Measurements from ENCODE around the gene BDNF. TPM values are rescaled to one million over a fixed set of nuclear protein-coding genes. Genes with fewer than 3 reads are reported as not detected.

The BDNF gene
- total RNA-seq, 1 experiment from 2014 or later, result 0.36 TPM

DNA sequence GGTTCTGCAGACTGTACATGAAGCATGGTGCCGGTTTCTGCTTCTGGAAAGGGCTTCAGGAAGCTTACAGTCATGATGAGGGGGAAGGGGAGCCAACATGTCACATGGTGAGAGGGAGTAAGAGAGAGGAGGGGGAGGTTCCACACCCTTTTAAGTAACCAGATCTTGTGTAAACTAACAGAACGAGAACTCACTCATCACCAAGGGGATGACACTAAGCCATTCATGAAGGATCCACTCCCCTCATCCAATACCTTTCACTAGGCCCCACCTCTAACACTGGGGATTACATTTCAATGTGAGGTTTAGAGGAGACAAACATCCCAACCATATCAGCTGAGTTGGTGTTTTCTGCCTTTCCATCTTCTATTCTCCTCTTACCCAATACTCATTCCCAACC lies 83.5 kb downstream of the BDNF start:
- Histone ChIP-seq H3K27ac (ENCODE audit: low read length) (no peak overlapping the region), H3K4me3 (ENCODE audit: low read depth in 2 of 2, low read length in 2 of 2) (no peak overlapping the region), H3K9me3 (ENCODE audit: control insufficient read depth, insufficient read depth, low read depth, low read length) (no peaks in the 10 kb centered on the region), H3K36me3 (ENCODE audit: control insufficient read depth, insufficient read depth, low read length) (no peaks in the 10 kb centered on the region), H3K4me1 (ENCODE audit: control insufficient read depth, insufficient read depth, low read length) (no peaks in the 10 kb centered on the region), H3K27me3 (ENCODE audit: control insufficient read depth, insufficient read depth, low read length) (no peaks in the 10 kb centered on the region)
- no peak for TF ChIP-seq TCF7L2 (IDR thresholded peaks at IDR 0.05; ENCODE audit: low read depth, low read length)
- TF ChIP-seq, protein P1, sequence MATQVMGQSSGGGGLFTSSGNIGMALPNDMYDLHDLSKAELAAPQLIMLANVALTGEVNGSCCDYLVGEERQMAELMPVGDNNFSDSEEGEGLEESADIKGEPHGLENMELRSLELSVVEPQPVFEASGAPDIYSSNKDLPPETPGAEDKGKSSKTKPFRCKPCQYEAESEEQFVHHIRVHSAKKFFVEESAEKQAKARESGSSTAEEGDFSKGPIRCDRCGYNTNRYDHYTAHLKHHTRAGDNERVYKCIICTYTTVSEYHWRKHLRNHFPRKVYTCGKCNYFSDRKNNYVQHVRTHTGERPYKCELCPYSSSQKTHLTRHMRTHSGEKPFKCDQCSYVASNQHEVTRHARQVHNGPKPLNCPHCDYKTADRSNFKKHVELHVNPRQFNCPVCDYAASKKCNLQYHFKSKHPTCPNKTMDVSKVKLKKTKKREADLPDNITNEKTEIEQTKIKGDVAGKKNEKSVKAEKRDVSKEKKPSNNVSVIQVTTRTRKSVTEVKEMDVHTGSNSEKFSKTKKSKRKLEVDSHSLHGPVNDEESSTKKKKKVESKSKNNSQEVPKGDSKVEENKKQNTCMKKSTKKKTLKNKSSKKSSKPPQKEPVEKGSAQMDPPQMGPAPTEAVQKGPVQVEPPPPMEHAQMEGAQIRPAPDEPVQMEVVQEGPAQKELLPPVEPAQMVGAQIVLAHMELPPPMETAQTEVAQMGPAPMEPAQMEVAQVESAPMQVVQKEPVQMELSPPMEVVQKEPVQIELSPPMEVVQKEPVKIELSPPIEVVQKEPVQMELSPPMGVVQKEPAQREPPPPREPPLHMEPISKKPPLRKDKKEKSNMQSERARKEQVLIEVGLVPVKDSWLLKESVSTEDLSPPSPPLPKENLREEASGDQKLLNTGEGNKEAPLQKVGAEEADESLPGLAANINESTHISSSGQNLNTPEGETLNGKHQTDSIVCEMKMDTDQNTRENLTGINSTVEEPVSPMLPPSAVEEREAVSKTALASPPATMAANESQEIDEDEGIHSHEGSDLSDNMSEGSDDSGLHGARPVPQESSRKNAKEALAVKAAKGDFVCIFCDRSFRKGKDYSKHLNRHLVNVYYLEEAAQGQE (IDR thresholded peaks at IDR 0.05; ENCODE audit: insufficient read depth in 1 of 2, low read depth in 2 of 2, low read length in 1 of 2), result no peak
- ATAC-seq (no peak), DNase-seq (ENCODE audit: low read depth, low spot score) (no peak)
- in situ Hi-C loops (cut with HindIII; ENCODE audit: low pct_unique_long_range_greater_than_20kb, low sequenced_read_pairs), result no loop called here
- ChIA-PET POLR2A (no interaction called here), CTCF (no interaction called here)
- BruUV-seq (replicated peaks), result no TSS peak
- intact Hi-C loops (cut with micrococcal nuclease; ENCODE audit: unreplicated experiment), result no loop called here

DNA sequence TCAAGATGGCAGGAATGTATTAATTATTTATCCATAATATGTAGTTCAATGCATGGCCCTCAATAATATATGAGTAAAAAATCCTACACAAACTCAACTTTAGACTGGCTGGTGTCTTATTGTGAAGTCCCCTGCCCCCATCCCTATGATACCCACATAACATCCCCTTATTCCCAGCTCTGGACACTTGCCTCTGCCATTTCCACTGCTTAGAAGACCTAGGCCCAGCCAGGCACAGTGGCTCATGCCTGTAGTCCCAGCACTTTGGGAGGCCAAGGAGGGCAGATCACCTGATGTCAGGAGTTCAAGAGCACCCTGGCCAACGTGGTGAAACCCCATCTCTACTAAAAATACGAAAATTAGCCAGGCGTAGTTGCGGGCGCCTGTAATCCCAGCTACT lies 84.4 kb downstream of the BDNF start:
- H3K4me1 ChIP-seq (ENCODE audit: control insufficient read depth, insufficient read depth, low read length), result no peaks in the 10 kb centered on the region
- peaks cover 2% of the 10 kb centered on the region; the same call in 1 of the 2 replicates for H3K27me3 ChIP-seq (ENCODE audit: control insufficient read depth, insufficient read depth, low read length)
- no peaks in the 10 kb centered on the region for H3K9me3 ChIP-seq (ENCODE audit: control insufficient read depth, insufficient read depth, low read depth, low read length)
- no peak overlapping the region for H3K4me3 ChIP-seq (ENCODE audit: low read depth in 2 of 2, low read length in 2 of 2)
- TF ChIP-seq SIN3A (IDR thresholded peaks at IDR 0.05; ENCODE audit: borderline replicate concordance, insufficient read depth, low read depth, low read length) (no peak), TCF7L2 (IDR thresholded peaks at IDR 0.05; ENCODE audit: low read depth, low read length) (no peak), POLR2AphosphoS5 (IDR thresholded peaks at IDR 0.05; ENCODE audit: low read depth, low read length) (no peak)
- TF ChIP-seq, protein P1 (IDR thresholded peaks at IDR 0.05; ENCODE audit: insufficient read depth in 1 of 2, low read depth in 2 of 2, low read length in 1 of 2), result no peak
- TF ChIP-seq, protein P2, sequence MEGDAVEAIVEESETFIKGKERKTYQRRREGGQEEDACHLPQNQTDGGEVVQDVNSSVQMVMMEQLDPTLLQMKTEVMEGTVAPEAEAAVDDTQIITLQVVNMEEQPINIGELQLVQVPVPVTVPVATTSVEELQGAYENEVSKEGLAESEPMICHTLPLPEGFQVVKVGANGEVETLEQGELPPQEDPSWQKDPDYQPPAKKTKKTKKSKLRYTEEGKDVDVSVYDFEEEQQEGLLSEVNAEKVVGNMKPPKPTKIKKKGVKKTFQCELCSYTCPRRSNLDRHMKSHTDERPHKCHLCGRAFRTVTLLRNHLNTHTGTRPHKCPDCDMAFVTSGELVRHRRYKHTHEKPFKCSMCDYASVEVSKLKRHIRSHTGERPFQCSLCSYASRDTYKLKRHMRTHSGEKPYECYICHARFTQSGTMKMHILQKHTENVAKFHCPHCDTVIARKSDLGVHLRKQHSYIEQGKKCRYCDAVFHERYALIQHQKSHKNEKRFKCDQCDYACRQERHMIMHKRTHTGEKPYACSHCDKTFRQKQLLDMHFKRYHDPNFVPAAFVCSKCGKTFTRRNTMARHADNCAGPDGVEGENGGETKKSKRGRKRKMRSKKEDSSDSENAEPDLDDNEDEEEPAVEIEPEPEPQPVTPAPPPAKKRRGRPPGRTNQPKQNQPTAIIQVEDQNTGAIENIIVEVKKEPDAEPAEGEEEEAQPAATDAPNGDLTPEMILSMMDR (IDR thresholded peaks at IDR 0.05), result no peak
- BruUV-seq (replicated peaks), result no TSS peak
- H3K27ac ChIP-seq (ENCODE audit: low read length), result no peak overlapping the region
- ChIA-PET CTCF (no interaction called here), POLR2A (no interaction called here)
- in situ Hi-C loops (cut with HindIII; ENCODE audit: low pct_unique_long_range_greater_than_20kb, low sequenced_read_pairs) (no loop called here), intact Hi-C loops (cut with micrococcal nuclease; ENCODE audit: unreplicated experiment) (no loop called here)
- DNase-seq (ENCODE audit: low read depth, low spot score), result no peak
- H3K36me3 ChIP-seq (ENCODE audit: control insufficient read depth, insufficient read depth, low read length), result no peaks in the 10 kb centered on the region
- ATAC-seq, result no peak

Data from Panc1 (cell line).